Measurements from ENCODE around the gene CELF5.

DNA sequence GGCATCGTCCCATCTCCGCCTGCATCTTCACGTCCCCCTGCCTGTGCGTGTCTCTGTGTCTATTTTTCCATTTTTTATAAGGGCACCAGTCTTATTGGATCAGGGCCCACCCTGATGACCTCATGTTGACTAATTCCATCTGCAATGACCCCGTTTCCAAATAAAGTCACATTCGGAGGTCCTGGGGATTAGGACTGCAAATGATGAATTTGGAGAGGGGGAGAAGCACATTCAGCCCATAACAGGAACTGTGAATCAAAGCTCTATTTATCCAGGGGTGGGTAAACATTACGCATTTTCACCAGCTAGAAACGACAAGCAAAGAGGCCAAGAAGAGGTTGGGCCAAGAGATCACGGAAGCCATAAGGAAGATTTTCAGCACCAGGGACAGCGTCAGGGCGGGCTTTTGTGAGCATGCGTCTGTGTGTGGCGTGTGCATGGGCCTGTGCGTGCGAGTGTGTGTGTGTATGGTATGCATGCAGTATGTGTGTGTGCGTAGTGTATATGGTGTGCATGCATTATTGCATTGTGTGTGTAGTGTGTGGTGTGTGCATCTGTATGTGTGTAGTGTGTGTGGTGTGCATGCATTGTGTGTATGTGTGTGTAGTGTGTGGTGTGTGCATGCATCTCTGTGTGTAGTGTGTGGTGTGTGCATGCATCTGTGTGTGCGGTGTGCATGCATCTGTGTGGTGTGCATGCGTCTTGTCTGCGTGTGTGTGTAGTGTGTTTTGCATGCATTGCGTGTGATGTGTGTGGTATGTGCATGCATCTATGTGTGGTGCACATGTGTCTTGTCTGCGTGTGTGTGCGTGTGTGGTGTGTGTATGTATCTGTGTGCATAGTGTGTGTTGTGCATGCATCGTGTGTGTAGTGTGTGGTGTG is 19.6 kb downstream of the CELF5 start:
- TF ChIP-seq, protein P1, sequence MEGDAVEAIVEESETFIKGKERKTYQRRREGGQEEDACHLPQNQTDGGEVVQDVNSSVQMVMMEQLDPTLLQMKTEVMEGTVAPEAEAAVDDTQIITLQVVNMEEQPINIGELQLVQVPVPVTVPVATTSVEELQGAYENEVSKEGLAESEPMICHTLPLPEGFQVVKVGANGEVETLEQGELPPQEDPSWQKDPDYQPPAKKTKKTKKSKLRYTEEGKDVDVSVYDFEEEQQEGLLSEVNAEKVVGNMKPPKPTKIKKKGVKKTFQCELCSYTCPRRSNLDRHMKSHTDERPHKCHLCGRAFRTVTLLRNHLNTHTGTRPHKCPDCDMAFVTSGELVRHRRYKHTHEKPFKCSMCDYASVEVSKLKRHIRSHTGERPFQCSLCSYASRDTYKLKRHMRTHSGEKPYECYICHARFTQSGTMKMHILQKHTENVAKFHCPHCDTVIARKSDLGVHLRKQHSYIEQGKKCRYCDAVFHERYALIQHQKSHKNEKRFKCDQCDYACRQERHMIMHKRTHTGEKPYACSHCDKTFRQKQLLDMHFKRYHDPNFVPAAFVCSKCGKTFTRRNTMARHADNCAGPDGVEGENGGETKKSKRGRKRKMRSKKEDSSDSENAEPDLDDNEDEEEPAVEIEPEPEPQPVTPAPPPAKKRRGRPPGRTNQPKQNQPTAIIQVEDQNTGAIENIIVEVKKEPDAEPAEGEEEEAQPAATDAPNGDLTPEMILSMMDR (conservative IDR thresholded peaks at IDR 0.05), result no peak
- TF ChIP-seq EZH2 (IDR thresholded peaks at IDR 0.05; ENCODE audit: low read depth), result no peak

Measured in PC-9 (cell line).